GM21526 (cell line): ENCODE measurements around the gene SHFL.

Experiments used
- ATAC-seq: cut with Tn5 transposase; IDR thresholded peaks from one replicate; pipeline ENCODE4 v1.9.1; 2021; ENCODE audit warnings: moderate library complexity; ENCODE audit not compliant: unreplicated experiment, low FRiP score

Gene SHFL

DNA sequence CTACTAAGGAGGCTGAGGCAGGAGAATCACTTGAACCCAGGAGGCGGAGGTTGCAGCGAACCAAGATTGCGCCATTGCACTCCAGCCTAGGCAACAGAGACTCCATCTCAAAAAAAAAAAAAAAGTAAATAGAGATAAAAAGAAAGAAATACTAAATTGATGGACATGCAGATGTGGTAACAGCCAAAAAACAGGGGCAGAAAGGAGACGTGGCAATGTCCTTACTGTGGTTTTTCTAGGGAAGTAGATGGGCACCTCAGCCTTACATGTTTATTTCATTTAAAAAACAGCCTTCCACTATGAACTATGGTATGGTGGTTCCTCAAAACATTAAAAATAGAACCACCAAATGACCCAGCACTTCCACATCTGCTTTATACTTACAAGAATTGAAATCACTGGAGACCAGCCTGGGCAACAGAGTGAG lies 40.1 kb downstream of the SHFL start:
- no peak for ATAC-seq

- no peak for ATAC-seq
These were observed 46.8 kb downstream of the SHFL start for GRCh38 chr19:10132905-10133304.

DNA sequence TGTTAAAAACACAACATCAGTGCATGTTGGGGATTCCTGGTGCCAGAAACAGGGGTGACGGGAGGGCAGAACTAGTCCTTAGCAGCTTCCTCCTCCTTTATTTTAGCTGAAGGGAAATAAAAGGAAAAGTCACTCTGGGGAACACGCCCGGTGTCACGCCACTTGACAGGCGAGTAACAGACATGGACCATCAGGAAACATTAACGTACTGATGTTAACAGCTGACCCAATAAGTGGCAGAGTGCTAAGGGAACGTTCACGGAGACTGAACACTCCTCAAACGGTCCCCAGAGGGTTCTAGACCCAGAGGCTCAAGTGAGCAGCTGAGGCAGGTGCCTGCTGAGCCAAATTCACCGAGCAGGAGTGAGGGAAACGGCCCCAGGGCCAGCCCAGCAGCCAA lies 47.5 kb downstream of the SHFL start:
- no peak for ATAC-seq

GRCh38 chr19:10134040-10134439 lies 47.9 kb downstream of the SHFL start:
- ATAC-seq, result no peak

DNA sequence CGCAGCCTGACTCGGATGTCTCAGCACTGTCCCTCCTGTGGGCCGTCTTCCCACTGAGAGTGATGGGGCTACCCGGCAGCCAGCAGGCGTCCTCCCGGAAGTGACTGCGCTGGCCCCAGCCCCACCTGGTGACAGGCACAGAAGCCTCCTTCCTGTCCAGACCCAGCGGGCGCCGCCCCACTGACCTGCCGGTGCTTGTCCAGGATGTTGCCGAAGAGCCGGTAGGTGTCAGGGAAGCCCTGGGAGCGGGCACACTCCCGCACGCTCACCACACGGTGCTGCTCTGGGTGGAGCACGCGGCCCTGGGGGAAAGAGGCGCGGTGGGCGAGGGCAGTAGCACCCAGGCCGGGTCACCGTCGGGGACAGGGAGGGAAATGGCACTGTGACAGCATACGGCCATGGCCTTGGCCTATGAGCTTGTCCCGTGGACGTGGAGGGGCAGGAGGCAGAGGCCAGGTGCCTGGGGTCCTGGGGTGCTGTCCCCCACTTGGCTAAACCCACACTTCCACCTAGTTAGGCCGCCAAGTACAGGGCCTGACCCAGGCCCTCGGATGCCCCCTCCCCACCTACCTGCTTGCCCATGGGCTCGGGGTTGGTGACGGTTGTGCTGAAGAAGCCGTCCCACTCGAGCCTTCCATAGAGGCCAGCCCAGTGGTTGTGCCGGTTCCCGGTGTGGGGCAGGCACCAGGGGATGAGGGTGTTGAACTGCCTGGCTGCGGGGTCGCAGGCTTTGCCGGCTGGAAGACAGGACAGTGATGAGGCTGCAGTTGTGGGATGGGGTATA lies 49.6 kb downstream of the SHFL start:
- ATAC-seq, result no peak

- ATAC-seq, result no peak
These were observed 50.8 kb downstream of the SHFL start for GRCh38 chr19:10136936-10137335.

DNA sequence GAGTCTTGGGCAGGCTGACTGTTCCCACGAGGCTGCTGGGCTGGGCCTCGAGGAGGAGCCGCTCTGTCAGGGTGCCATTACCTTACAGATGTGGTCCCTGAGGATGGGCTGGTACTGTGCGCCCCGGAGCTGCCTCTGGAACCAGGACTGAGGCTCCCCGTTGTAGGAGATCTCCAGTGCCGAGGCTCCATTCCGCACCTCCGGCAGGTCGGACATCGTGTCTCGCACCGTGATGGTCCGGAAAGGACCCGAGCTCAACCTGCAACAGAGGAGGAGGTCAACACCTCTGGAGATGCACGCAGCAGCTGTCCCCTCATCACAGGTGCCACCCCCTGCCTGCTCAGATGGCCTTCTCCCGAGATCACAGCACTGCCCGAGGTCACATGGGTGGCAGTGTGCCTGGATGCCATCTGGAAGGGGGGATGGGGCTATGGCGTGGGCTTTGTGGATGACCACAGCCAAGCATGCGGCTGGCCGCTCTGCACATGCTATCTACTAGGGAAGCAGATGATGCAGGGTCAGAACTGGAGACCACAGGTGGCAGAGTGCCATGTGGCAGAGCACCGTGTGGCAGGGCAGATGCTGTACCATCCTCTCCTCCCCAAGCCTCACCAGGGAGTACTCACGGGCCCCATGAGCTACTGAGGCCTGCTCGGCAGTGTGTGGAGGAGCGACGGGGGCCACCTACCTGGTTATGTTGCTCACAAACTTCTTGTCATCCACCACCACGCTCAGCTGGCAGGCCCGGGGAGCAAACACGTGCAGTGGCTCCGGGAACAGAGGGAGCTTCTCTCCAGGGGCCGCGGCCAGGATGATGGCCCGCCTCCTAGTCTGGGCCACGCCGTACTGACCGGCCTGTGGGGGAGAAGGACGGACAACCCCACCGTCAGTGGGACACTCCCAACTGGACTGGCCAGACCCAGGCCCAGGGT lies 51.9 kb downstream of the SHFL start:
- no peak for ATAC-seq

GRCh38 chr19:10138879-10139795 lies 53.0 kb downstream of the SHFL start:
- no peak for ATAC-seq

DNA sequence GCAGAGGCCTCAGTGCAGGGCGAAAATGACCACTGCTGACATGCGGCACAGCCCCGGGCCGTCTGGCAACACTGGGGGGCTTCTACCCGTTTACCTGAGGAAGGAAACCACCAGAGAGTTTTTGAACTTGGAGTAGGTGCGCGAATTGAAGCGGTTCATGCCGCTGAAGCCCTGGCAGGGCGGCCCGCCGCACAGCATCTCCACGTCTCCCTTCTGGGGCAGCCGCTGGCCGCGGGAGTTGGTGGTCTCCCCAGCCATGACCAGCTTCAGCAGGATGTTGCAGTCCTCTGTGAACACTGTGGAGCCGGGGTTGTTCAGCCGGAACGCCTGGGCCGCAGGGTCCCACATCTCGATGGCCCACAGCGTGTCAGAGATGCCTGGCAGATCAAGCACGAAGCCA lies 53.8 kb downstream of the SHFL start:
- no peak for ATAC-seq

- ATAC-seq, result no peak
These were observed 55.4 kb downstream of the SHFL start for GRCh38 chr19:10141479-10141878.

DNA sequence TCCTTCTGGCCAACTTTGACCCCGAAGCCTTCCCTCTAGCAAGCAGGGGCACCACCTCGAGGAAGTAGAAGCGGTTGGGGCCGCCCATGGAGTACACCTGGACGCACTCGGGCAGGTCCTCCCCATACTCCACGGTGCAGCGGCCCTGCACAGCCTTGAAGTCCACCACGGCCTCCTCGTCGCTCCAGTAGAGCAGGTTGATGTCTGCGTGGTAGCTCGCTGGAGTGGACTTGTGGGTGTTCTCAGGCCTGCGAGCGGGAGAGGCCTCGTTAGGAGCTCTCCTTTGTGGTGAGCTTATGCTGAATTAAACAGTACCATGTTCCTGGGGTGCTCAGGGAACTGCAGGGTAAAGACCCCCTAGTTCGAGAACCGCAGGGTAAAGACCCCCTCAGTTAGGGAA lies 55.9 kb downstream of the SHFL start:
- no peak for ATAC-seq
